HEK293 (cell line): ENCODE data around the gene EXOC2.

Source experiments
- CTCF ChIA-PET: fragments of 350-600 bp; formaldehyde crosslinking; extraction: SDS; loops from one replicate; lab custom pipeline; 2021; ENCODE audit warnings: antibody characterized with exemption; lab: Yijun Ruan, JAX
- POLR2A ChIA-PET: fragments of 300-600 bp; formaldehyde crosslinking; extraction: SDS; loops from one replicate; lab custom pipeline; 2020; ENCODE audit warnings: antibody characterized with exemption, inconsistent platforms; lab: Yijun Ruan, JAX
- H3K27ac ChIP-seq: fragments of 200-500 bp; sonication (Bioruptor generic); 2 replicates; pipeline ENCODE4 v1.5.1; 2014; ENCODE audit warnings: low read depth, low read length, control low read depth, inconsistent platforms; ENCODE audit errors: extremely low read depth
- H3K36me3 ChIP-seq, 2 experiments: fragments of 200-500 bp in 1 of 2; sonication (Bioruptor generic) in 1 of 2; 1 replicate in 1 of 2; 2 replicates in 1 of 2; pipeline ENCODE4 v1.5.1; 2014 to 2017; ENCODE audit warnings: inconsistent platforms in 2 of 2, low read length in 2 of 2; ENCODE audit not compliant: control insufficient read depth in 2 of 2, insufficient read depth in 1 of 2
- H3K4me1 ChIP-seq: fragments of 200-500 bp; sonication (Bioruptor generic); 2 replicates; pipeline ENCODE4 v1.5.1; 2014; ENCODE audit warnings: mild to moderate bottlenecking, low read length, inconsistent platforms; ENCODE audit not compliant: control insufficient read depth, insufficient read depth
- H3K4me3 ChIP-seq: 2 replicates; pipeline ENCODE4 v1.5.1; 2011; ENCODE audit warnings: low read depth, mild to moderate bottlenecking, control low read depth, low read length, moderate library complexity
- H3K9me3 ChIP-seq: fragments of 200-500 bp; sonication (Bioruptor generic); 2 replicates; pipeline ENCODE4 v1.5.1; 2014; ENCODE audit warnings: low read depth, low read length, inconsistent platforms; ENCODE audit not compliant: control insufficient read depth, insufficient read depth
- BCL6B ChIP-seq: fragments of 450-650 bp; formaldehyde crosslinking; IDR thresholded peaks from 2 replicates; pipeline ENCODE4 v1.5.1; 2017; ENCODE audit warnings: missing biosample characterization, missing genetic modification characterization
- HIC1 ChIP-seq: fragments of 450-650 bp; formaldehyde crosslinking; IDR thresholded peaks from 2 replicates; pipeline ENCODE4 v1.5.1; 2016; ENCODE audit warnings: missing biosample characterization, missing genetic modification characterization
- MZF1 ChIP-seq: fragments of 450-650 bp; formaldehyde crosslinking; IDR thresholded peaks from 2 replicates; pipeline ENCODE4 v1.5.1; 2017; ENCODE audit warnings: missing biosample characterization, missing genetic modification characterization, borderline replicate concordance
- OSR2 ChIP-seq: fragments of 450-650 bp; formaldehyde crosslinking; IDR thresholded peaks from 2 replicates; pipeline ENCODE4 v1.5.1; 2016; ENCODE audit warnings: missing biosample characterization, missing genetic modification characterization
- PATZ1 ChIP-seq: fragments of 450-650 bp; formaldehyde crosslinking; IDR thresholded peaks from 2 replicates; pipeline ENCODE4 v1.5.1; 2016; ENCODE audit warnings: missing biosample characterization, missing genetic modification characterization
- ZBTB20 ChIP-seq: fragments of 450-650 bp; formaldehyde crosslinking; IDR thresholded peaks from 2 replicates; pipeline ENCODE4 v1.5.1; 2016; ENCODE audit warnings: missing biosample characterization, missing genetic modification characterization
- ZNF121 ChIP-seq: fragments of 450-650 bp; formaldehyde crosslinking; IDR thresholded peaks from 2 replicates; pipeline ENCODE4 v1.5.1; 2016; ENCODE audit warnings: missing biosample characterization, missing genetic modification characterization
- ZNF157 ChIP-seq: fragments of 450-650 bp; formaldehyde crosslinking; IDR thresholded peaks from 2 replicates; pipeline ENCODE4 v1.5.1; 2016; ENCODE audit warnings: missing biosample characterization, missing genetic modification characterization
- ZNF2 ChIP-seq: fragments of 450-650 bp; formaldehyde crosslinking; IDR thresholded peaks from 2 replicates; pipeline ENCODE4 v1.5.1; 2016; ENCODE audit warnings: missing biosample characterization, missing genetic modification characterization
- ZNF24 ChIP-seq: fragments of 450-650 bp; formaldehyde crosslinking; IDR thresholded peaks from 2 replicates; pipeline ENCODE4 v1.5.1; 2016; ENCODE audit warnings: missing biosample characterization, missing genetic modification characterization
- ZNF362 ChIP-seq: fragments of 450-650 bp; formaldehyde crosslinking; IDR thresholded peaks from 2 replicates; pipeline ENCODE4 v1.5.1; 2016; ENCODE audit warnings: missing biosample characterization, missing genetic modification characterization
- ZNF48 ChIP-seq: fragments of 450-650 bp; formaldehyde crosslinking; IDR thresholded peaks from 2 replicates; pipeline ENCODE4 v1.5.1; 2016; ENCODE audit warnings: missing biosample characterization, missing genetic modification characterization
- ZNF510 ChIP-seq: fragments of 450-650 bp; formaldehyde crosslinking; IDR thresholded peaks from 2 replicates; pipeline ENCODE4 v1.5.1; 2018; ENCODE audit warnings: mild to moderate bottlenecking, missing genetic modification characterization, missing biosample characterization; ENCODE audit not compliant: insufficient replicate concordance
- ZNF518A ChIP-seq: fragments of 450-650 bp; formaldehyde crosslinking; conservative IDR thresholded peaks from 2 replicates; pipeline ENCODE4 v1.5.1; 2016; ENCODE audit warnings: low read depth, missing biosample characterization, missing genetic modification characterization
- ZNF530 ChIP-seq: fragments of 450-650 bp; formaldehyde crosslinking; IDR thresholded peaks from 2 replicates; pipeline ENCODE4 v1.5.1; 2016; ENCODE audit warnings: low read depth, missing biosample characterization, missing genetic modification characterization
- ZNF558 ChIP-seq: fragments of 450-650 bp; formaldehyde crosslinking; IDR thresholded peaks from 2 replicates; pipeline ENCODE4 v1.5.1; 2016; ENCODE audit warnings: missing biosample characterization, missing genetic modification characterization
- ZNF677 ChIP-seq: fragments of 450-650 bp; IDR thresholded peaks from 2 replicates; pipeline ENCODE4 v1.5.0; 2018; ENCODE audit warnings: missing biosample characterization, mild to moderate bottlenecking, missing genetic modification characterization, moderate library complexity
- ZNF777 ChIP-seq: fragments of 450-650 bp; formaldehyde crosslinking; IDR thresholded peaks from 2 replicates; pipeline ENCODE4 v1.5.1; 2017; ENCODE audit warnings: missing biosample characterization, missing genetic modification characterization, borderline replicate concordance

Gene EXOC2

GRCh38 chr6:448296-449056 lies 244.5 kb downstream of the EXOC2 start:
- Histone ChIP-seq H3K4me1 (no peaks in the 10 kb centered on the region), H3K4me3 (no peak overlapping the region)

GRCh38 chr6:447381-448165 lies 245.4 kb downstream of the EXOC2 start:
- POLR2A ChIA-PET: no interaction called here
- CTCF ChIA-PET: no interaction called here
- no peaks in the 10 kb centered on the region for H3K36me3 ChIP-seq
- H3K4me3 ChIP-seq: no peak overlapping the region
- H3K27ac ChIP-seq: no peak overlapping the region
- no peaks in the 10 kb centered on the region for H3K9me3 ChIP-seq
- H3K4me1 ChIP-seq: no peaks in the 10 kb centered on the region
- TF ChIP-seq ZNF362 (tag by site-specific recombination): no peak
- TF ChIP-seq ZNF2 (tag by site-specific recombination): no peak
- TF ChIP-seq ZNF24 (tag by site-specific recombination): no peak
- TF ChIP-seq ZNF121 (tag by site-specific recombination): no peak
- no peak for TF ChIP-seq OSR2
- TF ChIP-seq PATZ1 (tag by site-specific recombination): no peak
- TF ChIP-seq ZNF510 (tag by site-specific recombination): no peak
- no peak for TF ChIP-seq ZNF558
- TF ChIP-seq MZF1: no peak
- TF ChIP-seq ZNF518A (tag by site-specific recombination): no peak
- no peak for TF ChIP-seq ZNF48 (tag by site-specific recombination)
- no peak for TF ChIP-seq ZNF777 (tag by site-specific recombination)
- TF ChIP-seq BCL6B (tag by site-specific recombination): no peak
- TF ChIP-seq ZNF157 (tag by site-specific recombination): no peak
- no peak for TF ChIP-seq ZNF530 (tag by site-specific recombination)
- no peak for TF ChIP-seq ZBTB20 (tag by site-specific recombination)
- no peak for TF ChIP-seq ZNF677 (tag by site-specific recombination)

More at GRCh38 chr6:448296-449056, 244.5 kb downstream of the EXOC2 start:
- no peaks in the 10 kb centered on the region for H3K36me3 ChIP-seq
- no peaks in the 10 kb centered on the region for H3K9me3 ChIP-seq
- POLR2A ChIA-PET: no interaction called here
- no peak overlapping the region for H3K27ac ChIP-seq
- CTCF ChIA-PET: no interaction called here
- TF ChIP-seq HIC1 (tag by site-specific recombination): no peak
- TF ChIP-seq, all 188 proteins: peak for 0
